Loucy (cell line): ENCODE results near the gene EXOC3L4.

ENCODE experiments used
- H2AFZ ChIP-seq: fragments of 200-600 bp; sonication (generic); 2 replicates; pipeline ENCODE4 v1.6.0; 2016; ENCODE audit warnings: antibody characterized with exemption, mild to moderate bottlenecking, low read length, moderate library complexity
- H3F3A ChIP-seq: fragments of 200-600 bp; 2 replicates; pipeline ENCODE4 v1.6.0; 2016; ENCODE audit warnings: antibody characterized with exemption, low read depth, mild to moderate bottlenecking
- H3K27me3 ChIP-seq: fragments of 200-600 bp; sonication (generic); 2 replicates; pipeline ENCODE4 v1.6.1; 2014; ENCODE audit warnings: low read length, mild to moderate bottlenecking; ENCODE audit not compliant: insufficient read depth, poor library complexity, severe bottlenecking
- H3K36me3 ChIP-seq: fragments of 200-600 bp; sonication (generic); 2 replicates; pipeline ENCODE4 v1.6.1; 2016; ENCODE audit warnings: low read length; ENCODE audit not compliant: insufficient read depth
- H3K4me1 ChIP-seq: fragments of 200-600 bp; sonication (generic); 2 replicates; pipeline ENCODE4 v1.5.1; 2014; ENCODE audit warnings: low read length, mild to moderate bottlenecking; ENCODE audit not compliant: insufficient read depth, poor library complexity, severe bottlenecking
- H3K4me2 ChIP-seq: fragments of 200-600 bp; sonication (generic); 2 replicates; pipeline ENCODE4 v1.6.0; 2014; ENCODE audit warnings: antibody characterized with exemption, low read length, low read depth, mild to moderate bottlenecking; ENCODE audit not compliant: poor library complexity, severe bottlenecking
- H3K4me3 ChIP-seq: fragments of 200-600 bp; sonication (generic); 2 replicates; pipeline ENCODE4 v1.5.1; 2014; ENCODE audit warnings: low read length, mild to moderate bottlenecking, mixed read lengths; ENCODE audit not compliant: poor library complexity, severe bottlenecking
- H3K79me2 ChIP-seq: fragments of 200-600 bp; sonication (generic); 2 replicates; pipeline ENCODE4 v1.6.1; 2014; ENCODE audit warnings: low read length; ENCODE audit not compliant: insufficient read depth
- H3K9ac ChIP-seq: fragments of 200-600 bp; sonication (generic); 2 replicates; pipeline ENCODE4 v1.6.0; 2014; ENCODE audit warnings: mild to moderate bottlenecking, low read depth, low read length, moderate library complexity; ENCODE audit not compliant: poor library complexity, severe bottlenecking
- H3K9me2 ChIP-seq: fragments of 200-600 bp; sonication (generic); replicated peaks from 2 replicates; pipeline ENCODE4 v1.6.1; 2016; ENCODE audit warnings: low read depth, low read length, mixed read lengths
- H3K9me3 ChIP-seq: fragments of 200-600 bp; sonication (generic); 2 replicates; pipeline ENCODE4 v1.6.1; 2014; ENCODE audit warnings: mild to moderate bottlenecking, antibody characterized with exemption, low read length, low read depth; ENCODE audit not compliant: insufficient read depth
- H4K20me1 ChIP-seq: fragments of 200-600 bp; sonication (generic); 2 replicates; pipeline ENCODE4 v1.6.0; 2014; ENCODE audit warnings: antibody characterized with exemption, low read length, mild to moderate bottlenecking; ENCODE audit not compliant: insufficient read depth, poor library complexity, severe bottlenecking
- EZH2phosphoT487 ChIP-seq: fragments of 200-600 bp; IDR thresholded peaks from 2 replicates; pipeline ENCODE4 v1.6.1; 2018; ENCODE audit warnings: antibody characterized with exemption, mild to moderate bottlenecking, moderate library complexity, borderline replicate concordance
- TF ChIP-seq, protein P1 (sequence below): fragments of 200-600 bp; sonication (generic); conservative IDR thresholded peaks from 2 replicates; pipeline ENCODE4 v1.5.1; 2014; ENCODE audit warnings: mild to moderate bottlenecking, antibody characterized with exemption, low read length

The EXOC3L4 gene

DNA sequence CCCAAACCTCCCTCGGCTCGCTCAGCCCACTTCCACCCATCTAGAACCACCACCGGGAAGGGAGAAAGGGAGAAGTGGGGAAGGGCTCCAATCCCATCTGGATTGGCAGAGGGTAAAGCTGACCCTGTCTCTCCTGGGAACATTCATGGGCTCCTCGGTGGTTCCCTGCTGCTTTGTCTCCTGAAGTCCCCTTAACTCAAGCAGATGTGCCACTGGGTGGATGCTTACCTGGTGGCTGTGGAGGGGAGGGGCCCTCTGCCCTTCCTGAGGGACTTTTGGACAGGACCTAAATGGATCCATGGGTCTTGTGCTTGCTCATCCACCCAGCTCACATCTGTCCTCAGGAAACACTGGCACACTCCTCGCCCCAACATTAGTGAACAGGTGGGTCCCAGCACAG lies 35.0 kb upstream of the EXOC3L4 start:
- no peak overlapping the region for H2AFZ ChIP-seq
- no peaks in the 10 kb centered on the region for H3K9me2 ChIP-seq
- H3K9ac ChIP-seq: no peak overlapping the region
- H3K4me3 ChIP-seq: no peak overlapping the region
- no peaks in the 10 kb centered on the region for H3K79me2 ChIP-seq
- no peaks in the 10 kb centered on the region for H4K20me1 ChIP-seq
- TF ChIP-seq, protein P1, sequence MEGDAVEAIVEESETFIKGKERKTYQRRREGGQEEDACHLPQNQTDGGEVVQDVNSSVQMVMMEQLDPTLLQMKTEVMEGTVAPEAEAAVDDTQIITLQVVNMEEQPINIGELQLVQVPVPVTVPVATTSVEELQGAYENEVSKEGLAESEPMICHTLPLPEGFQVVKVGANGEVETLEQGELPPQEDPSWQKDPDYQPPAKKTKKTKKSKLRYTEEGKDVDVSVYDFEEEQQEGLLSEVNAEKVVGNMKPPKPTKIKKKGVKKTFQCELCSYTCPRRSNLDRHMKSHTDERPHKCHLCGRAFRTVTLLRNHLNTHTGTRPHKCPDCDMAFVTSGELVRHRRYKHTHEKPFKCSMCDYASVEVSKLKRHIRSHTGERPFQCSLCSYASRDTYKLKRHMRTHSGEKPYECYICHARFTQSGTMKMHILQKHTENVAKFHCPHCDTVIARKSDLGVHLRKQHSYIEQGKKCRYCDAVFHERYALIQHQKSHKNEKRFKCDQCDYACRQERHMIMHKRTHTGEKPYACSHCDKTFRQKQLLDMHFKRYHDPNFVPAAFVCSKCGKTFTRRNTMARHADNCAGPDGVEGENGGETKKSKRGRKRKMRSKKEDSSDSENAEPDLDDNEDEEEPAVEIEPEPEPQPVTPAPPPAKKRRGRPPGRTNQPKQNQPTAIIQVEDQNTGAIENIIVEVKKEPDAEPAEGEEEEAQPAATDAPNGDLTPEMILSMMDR: no peak
- TF ChIP-seq EZH2phosphoT487: no peak
- no peaks in the 10 kb centered on the region for H3F3A ChIP-seq
- no peaks in the 10 kb centered on the region for H3K36me3 ChIP-seq
- H3K27me3 ChIP-seq: no peaks in the 10 kb centered on the region
- no peaks in the 10 kb centered on the region for H3K9me3 ChIP-seq
- H3K4me2 ChIP-seq: no peak overlapping the region
- H3K4me1 ChIP-seq: no peaks in the 10 kb centered on the region

DNA sequence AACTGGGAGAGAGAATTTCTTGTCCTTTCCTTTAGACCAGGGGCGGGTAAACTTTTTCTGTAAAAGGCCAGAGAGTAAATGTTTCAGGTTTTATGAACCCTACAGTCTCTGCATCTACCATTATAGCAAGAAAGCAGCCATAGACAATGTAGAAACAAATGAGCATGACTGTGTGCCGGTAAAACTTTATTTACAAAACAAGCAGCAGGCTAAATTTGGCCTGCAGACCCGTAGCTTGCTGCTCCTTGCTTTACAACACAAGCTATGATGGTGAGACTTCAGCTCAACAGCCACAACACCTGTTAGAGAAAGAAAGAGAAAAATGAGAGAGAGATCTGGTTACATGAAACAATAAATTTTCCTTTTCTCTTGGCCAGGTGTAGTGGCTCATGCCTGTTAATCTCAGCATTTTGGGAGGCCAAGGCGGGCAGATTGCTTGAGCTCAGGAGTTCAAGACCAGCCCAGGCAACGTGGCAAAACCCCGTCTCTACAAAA lies 33.0 kb upstream of the EXOC3L4 start:
- no peak overlapping the region for H3K4me2 ChIP-seq
- H3K9me3 ChIP-seq: no peaks in the 10 kb centered on the region
- H3K9ac ChIP-seq: no peak overlapping the region
- H2AFZ ChIP-seq: no peak overlapping the region
- no peaks in the 10 kb centered on the region for H3K9me2 ChIP-seq
- no peaks in the 10 kb centered on the region for H3K79me2 ChIP-seq
- no peaks in the 10 kb centered on the region for H3K27me3 ChIP-seq
- TF ChIP-seq, protein P1: no peak
- no peak for TF ChIP-seq EZH2phosphoT487
- no peaks in the 10 kb centered on the region for H3F3A ChIP-seq
- H3K4me1 ChIP-seq: no peaks in the 10 kb centered on the region
- H3K4me3 ChIP-seq: no peak overlapping the region
- no peaks in the 10 kb centered on the region for H4K20me1 ChIP-seq
- no peaks in the 10 kb centered on the region for H3K36me3 ChIP-seq

DNA sequence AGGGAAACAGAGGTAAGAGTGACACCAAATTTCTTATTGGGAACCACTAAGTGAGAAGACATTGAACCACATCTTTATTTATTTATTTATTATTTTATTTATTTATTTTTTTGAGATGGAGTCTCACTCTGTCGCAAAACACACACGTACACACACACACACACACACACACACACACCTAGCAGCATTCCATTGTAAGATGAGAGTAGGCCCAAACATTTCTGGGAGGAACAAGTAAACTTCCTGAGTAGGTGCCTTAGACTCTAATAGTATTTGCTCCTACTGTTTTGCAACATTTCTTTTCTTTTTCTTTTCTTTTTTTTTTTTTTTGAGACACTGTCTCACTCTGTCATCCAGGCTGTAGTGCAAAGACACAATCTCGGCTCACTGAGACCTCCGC lies 30.1 kb upstream of the EXOC3L4 start:
- no peak overlapping the region for H2AFZ ChIP-seq
- H4K20me1 ChIP-seq: no peaks in the 10 kb centered on the region
- H3F3A ChIP-seq: no peaks in the 10 kb centered on the region
- H3K9ac ChIP-seq: no peak overlapping the region
- TF ChIP-seq EZH2phosphoT487: no peak
- TF ChIP-seq, protein P1: no peak
- H3K9me2 ChIP-seq: no peaks in the 10 kb centered on the region
- no peaks in the 10 kb centered on the region for H3K36me3 ChIP-seq
- no peaks in the 10 kb centered on the region for H3K4me1 ChIP-seq
- no peaks in the 10 kb centered on the region for H3K79me2 ChIP-seq
- no peaks in the 10 kb centered on the region for H3K9me3 ChIP-seq
- no peak overlapping the region for H3K4me3 ChIP-seq
- no peak overlapping the region for H3K4me2 ChIP-seq
- no peaks in the 10 kb centered on the region for H3K27me3 ChIP-seq
